ENCODE results near the gene EPHA6. TPM values are rescaled to one million over a fixed set of nuclear protein-coding genes. Genes with fewer than 3 reads are reported as not detected.

Gene EPHA6
- total and polyA plus RNA-seq, 9 of the 15 experiments (the other 6 are each of a cell fraction or from before 2014, with no cell fraction given) = not detected

DNA sequence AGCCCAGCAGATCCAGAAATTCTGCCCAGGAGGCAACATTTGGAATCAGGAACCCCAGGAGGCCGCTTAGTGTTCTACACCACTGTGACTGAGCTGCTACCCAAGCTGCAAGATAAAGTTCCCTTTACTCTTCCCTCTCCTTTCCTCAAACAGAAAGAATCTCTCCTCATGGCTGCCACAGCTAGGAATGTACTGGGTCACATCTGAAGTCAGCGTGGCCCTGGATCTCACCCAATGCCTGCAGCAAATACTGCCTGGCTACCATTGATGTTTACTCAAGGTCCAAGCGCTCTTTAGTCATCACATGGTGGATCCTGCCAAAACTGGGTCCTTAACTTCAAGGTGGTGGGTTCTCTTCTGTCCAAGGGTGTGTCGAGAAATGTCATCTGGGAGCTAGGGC is 382.7 kb downstream of the EPHA6 start (continued):
- TF ChIP-seq ZBTB43 (CRISPR knock-in tag; IDR thresholded peaks at IDR 0.05) = no peak
- no peak for TF ChIP-seq SRSF9 (IDR thresholded peaks at IDR 0.05; ENCODE audit: borderline replicate concordance, low read depth, low read length)
- no peak for TF ChIP-seq SAFB (IDR thresholded peaks at IDR 0.05; ENCODE audit: borderline replicate concordance, low read depth, low read length)
- no peak for TF ChIP-seq U2AF1 (optimal IDR thresholded peaks at IDR 0.05; ENCODE audit: low read depth, low read length)
- no peak for TF ChIP-seq NCOA6 (IDR thresholded peaks at IDR 0.05)
- TF ChIP-seq ZNF232 (CRISPR knock-in tag; IDR thresholded peaks at IDR 0.05) = no peak

- ChIA-PET POLR2A (no interaction called here), CTCF (ENCODE audit: low intra/inter-chr PET ratio) (no interaction called here)
- Histone ChIP-seq H3K9me3 (replicated peaks; ENCODE audit: control insufficient read depth, insufficient read depth, low read depth, low read length) (no peaks in the 10 kb centered on the region), H3K4me3 (no peak overlapping the region), H2AFZ (ENCODE audit: low read depth, low read length) (no peak overlapping the region), H3K27me3 (ENCODE audit: control insufficient read depth in 2 of 2, insufficient read depth in 2 of 2, low read length in 2 of 2) (no peaks in the 10 kb centered on the region), H3K9me1 (ENCODE audit: control insufficient read depth, insufficient read depth, low read length) (no peaks in the 10 kb centered on the region), H3K27ac (ENCODE audit: extremely low read depth, low read depth, low read length) (no peak overlapping the region), H3K9ac (ENCODE audit: insufficient read depth in 1 of 2, low read depth in 2 of 2, low read length in 2 of 2) (no peak overlapping the region), H3K4me2 (ENCODE audit: insufficient read depth, low read length) (no peak overlapping the region), H3K36me3 (ENCODE audit: control insufficient read depth, insufficient read depth, low read length) (no peaks in the 10 kb centered on the region), H3K79me2 (ENCODE audit: control insufficient read depth, insufficient read depth, low read length) (no peaks in the 10 kb centered on the region), H3K4me1 (replicated peaks in 1 of 2; ENCODE audit: control insufficient read depth in 2 of 2, insufficient read depth in 2 of 2, low read length in 2 of 2) (no peaks in the 10 kb centered on the region), H4K20me1 (replicated peaks; ENCODE audit: control insufficient read depth, insufficient read depth, low read length) (no peaks in the 10 kb centered on the region)
- in situ Hi-C loops (cut with MboI) = no loop called here
- FAIRE-seq (no peak), ATAC-seq (no peak), DNase-seq (ENCODE audit: extremely low read depth in 1 of 4, low spot score in 3 of 4) (no peak)
- no TSS peak for BruUV-seq (replicated peaks)
- TF ChIP-seq ZNF311 (CRISPR knock-in tag; IDR thresholded peaks at IDR 0.05) = no peak
- TF ChIP-seq, protein P1, sequence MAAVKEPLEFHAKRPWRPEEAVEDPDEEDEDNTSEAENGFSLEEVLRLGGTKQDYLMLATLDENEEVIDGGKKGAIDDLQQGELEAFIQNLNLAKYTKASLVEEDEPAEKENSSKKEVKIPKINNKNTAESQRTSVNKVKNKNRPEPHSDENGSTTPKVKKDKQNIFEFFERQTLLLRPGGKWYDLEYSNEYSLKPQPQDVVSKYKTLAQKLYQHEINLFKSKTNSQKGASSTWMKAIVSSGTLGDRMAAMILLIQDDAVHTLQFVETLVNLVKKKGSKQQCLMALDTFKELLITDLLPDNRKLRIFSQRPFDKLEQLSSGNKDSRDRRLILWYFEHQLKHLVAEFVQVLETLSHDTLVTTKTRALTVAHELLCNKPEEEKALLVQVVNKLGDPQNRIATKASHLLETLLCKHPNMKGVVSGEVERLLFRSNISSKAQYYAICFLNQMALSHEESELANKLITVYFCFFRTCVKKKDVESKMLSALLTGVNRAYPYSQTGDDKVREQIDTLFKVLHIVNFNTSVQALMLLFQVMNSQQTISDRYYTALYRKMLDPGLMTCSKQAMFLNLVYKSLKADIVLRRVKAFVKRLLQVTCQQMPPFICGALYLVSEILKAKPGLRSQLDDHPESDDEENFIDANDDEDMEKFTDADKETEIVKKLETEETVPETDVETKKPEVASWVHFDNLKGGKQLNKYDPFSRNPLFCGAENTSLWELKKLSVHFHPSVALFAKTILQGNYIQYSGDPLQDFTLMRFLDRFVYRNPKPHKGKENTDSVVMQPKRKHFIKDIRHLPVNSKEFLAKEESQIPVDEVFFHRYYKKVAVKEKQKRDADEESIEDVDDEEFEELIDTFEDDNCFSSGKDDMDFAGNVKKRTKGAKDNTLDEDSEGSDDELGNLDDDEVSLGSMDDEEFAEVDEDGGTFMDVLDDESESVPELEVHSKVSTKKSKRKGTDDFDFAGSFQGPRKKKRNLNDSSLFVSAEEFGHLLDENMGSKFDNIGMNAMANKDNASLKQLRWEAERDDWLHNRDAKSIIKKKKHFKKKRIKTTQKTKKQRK (IDR thresholded peaks at IDR 0.05; ENCODE audit: borderline replicate concordance, low read depth, low read length) = no peak
- no peak for TF ChIP-seq PHF8 (IDR thresholded peaks at IDR 0.05; ENCODE audit: borderline replicate concordance, low read length)
- no peak for TF ChIP-seq EHMT2 (IDR thresholded peaks at IDR 0.05)
- TF ChIP-seq MTA1 (IDR thresholded peaks at IDR 0.05; ENCODE audit: borderline replicate concordance) = no peak
- TF ChIP-seq ETV6 (IDR thresholded peaks at IDR 0.05; ENCODE audit: borderline replicate concordance in 1 of 2, low read depth in 2 of 2, low read length in 1 of 2) = no peak
- TF ChIP-seq ETV6 (CRISPR knock-in tag; IDR thresholded peaks at IDR 0.05; ENCODE audit: borderline replicate concordance) = no peak
- 0% methylated on average over 1 of the region's 1 CpG for WGBS (ENCODE audit: insufficient coverage, low coverage, missing lambda C conversion rate)
- intact Hi-C loops (cut with micrococcal nuclease) = no loop called here
Measured at GRCh38 chr3:97197830-97198229, 383.4 kb downstream of the EPHA6 start.

Measured in K562 (cell line).